Activated CD4-positive, alpha-beta T cell treated with anti-CD3 and anti-CD28 coated beads for 36 hours (primary cell): Measurements from ENCODE around the gene MTREX. TPM values are rescaled to one million over a fixed set of nuclear protein-coding genes. Genes with fewer than 3 reads are reported as not detected.

ENCODE experiments used
- ATAC-seq: fragments of 200-7000 bp; cut with Tn5 transposase; one replicate; pipeline ENCODE4 v1.10.0; 2021; ENCODE audit warnings: mild to moderate bottlenecking, moderate library complexity
- CTCF ChIA-PET: fragments of 350-600 bp; sonication (Branson Sonifier 250); formaldehyde crosslinking; loops from one replicate; lab custom pipeline; 2021; ENCODE audit warnings: antibody characterized with exemption; lab: Charles Lee
- POLR2A ChIA-PET: fragments of 350-600 bp; sonication (Branson Sonifier 250); formaldehyde crosslinking; loops from one replicate; lab custom pipeline; 2021; ENCODE audit warnings: antibody characterized with exemption, inconsistent platforms; lab: Charles Lee
- DNase-seq: peaks from one replicate; pipeline ENCODE4 v3.0.0-alpha.2; 2020
- H3K27ac Mint-ChIP-seq: one replicate; pipeline ENCODE4 v1.8.0; 2021; ENCODE audit warnings: mixed read lengths
- H3K27me3 Mint-ChIP-seq: one replicate; pipeline ENCODE4 v1.8.0; 2021; ENCODE audit warnings: mixed read lengths
- H3K36me3 Mint-ChIP-seq: one replicate; pipeline ENCODE4 v1.8.0; 2021; ENCODE audit warnings: low read depth, mixed read lengths
- H3K4me1 Mint-ChIP-seq: one replicate; pipeline ENCODE4 v1.8.0; 2021; ENCODE audit warnings: mixed read lengths
- H3K4me3 Mint-ChIP-seq: one replicate; pipeline ENCODE4 v1.8.0; 2021; ENCODE audit warnings: mild to moderate bottlenecking, moderate library complexity, mixed read lengths
- H3K9me3 Mint-ChIP-seq: one replicate; pipeline ENCODE4 v1.8.0; 2021; ENCODE audit warnings: low read depth, mixed read lengths
- intact Hi-C, 2 experiments: fragments of 100-400 bp; cut with DNase I in 1 of 2; cut with micrococcal nuclease in 1 of 2; formaldehyde crosslinking; loops; one replicate each; pipeline versions ENCODE4 v1.14.2 to v1.15.1; 2022 to 2024; cut with DNase I, micrococcal nuclease
- total RNA-seq, 2 experiments: library from RNA; stranded (reverse); gene quantifications; one replicate each; pipeline ENCODE4 v1.2.3, GENCODE V29; 2021

Gene MTREX
- total RNA-seq, 2 experiments from 2014 or later = 98.2 to 106 TPM

GRCh38 chr5:55446640-55447351 is 139.0 kb downstream of the MTREX start:
- no peak for DNase-seq
- Mint-ChIP-seq H3K9me3 (no peaks in the 10 kb centered on the region), H3K36me3 (no peaks in the 10 kb centered on the region), H3K4me1 (peaks cover 4% of the 10 kb centered on the region), H3K4me3 (no peak overlapping the region), H3K27me3 (no peaks in the 10 kb centered on the region), H3K27ac (no peak overlapping the region)
- intact Hi-C loops = no loop called here
- no peak for ATAC-seq
- CTCF ChIA-PET = interaction anchor here (0.8 kb wide), 1 partner anchor 20 kb away, joined by 3 read pairs; no protein-coding TSS in a partner anchor
- POLR2A ChIA-PET = no interaction called here

GRCh38 chr5:55450050-55450765 is 142.4 kb downstream of the MTREX start:
- POLR2A ChIA-PET = no interaction called here

DNA sequence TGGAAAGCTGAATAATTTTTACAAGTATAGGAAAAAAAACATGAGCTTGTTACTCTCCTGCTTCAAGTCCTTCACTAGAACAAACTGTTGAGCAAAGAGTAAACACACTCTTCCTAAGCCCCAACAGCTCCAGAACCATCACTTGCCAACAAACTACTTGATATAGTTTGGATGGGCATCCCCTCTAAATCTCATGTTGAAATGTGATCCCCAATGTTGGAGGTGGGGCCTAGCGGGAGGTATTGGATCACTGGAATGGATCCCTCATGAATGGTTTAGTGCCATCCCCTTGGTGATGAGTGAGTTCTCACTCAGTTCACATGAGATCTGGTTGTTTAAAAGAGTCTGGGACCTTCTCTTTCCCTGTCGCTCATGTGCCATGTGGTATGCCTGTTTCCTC is 144.2 kb downstream of the MTREX start:
- Mint-ChIP-seq H3K27ac (no peak overlapping the region), H3K36me3 (peaks cover 7% of the 10 kb centered on the region), H3K27me3 (no peaks in the 10 kb centered on the region), H3K4me3 (no peak overlapping the region), H3K9me3 (no peaks in the 10 kb centered on the region), H3K4me1 (peaks cover 8% of the 10 kb centered on the region)
- intact Hi-C loops = no loop called here
- DNase-seq = no peak
- ChIA-PET CTCF (no interaction called here), POLR2A (no interaction called here)
- ATAC-seq = no peak

More at GRCh38 chr5:55450050-55450765, 142.4 kb downstream of the MTREX start:
- Mint-ChIP-seq H3K4me3 (no peak overlapping the region), H3K27me3 (no peaks in the 10 kb centered on the region), H3K36me3 (peaks cover 5% of the 10 kb centered on the region), H3K27ac (no peak overlapping the region), H3K4me1 (no peaks in the 10 kb centered on the region), H3K9me3 (no peaks in the 10 kb centered on the region)
- ATAC-seq (no peak), DNase-seq (no peak)
- intact Hi-C loops = no loop called here
- CTCF ChIA-PET = no interaction called here

GRCh38 chr5:55453211-55453610 is 145.4 kb downstream of the MTREX start:
- Mint-ChIP-seq H3K36me3 (peaks cover 7% of the 10 kb centered on the region), H3K27me3 (no peaks in the 10 kb centered on the region), H3K9me3 (no peaks in the 10 kb centered on the region), H3K4me1 (peaks cover 8% of the 10 kb centered on the region), H3K27ac (no peak overlapping the region), H3K4me3 (no peak overlapping the region)
- ChIA-PET POLR2A (no interaction called here), CTCF (no interaction called here)
- ATAC-seq (no peak), DNase-seq (no peak)
- intact Hi-C loops = no loop called here

GRCh38 chr5:55454282-55454681 is 146.5 kb downstream of the MTREX start:
- intact Hi-C loops = no loop called here
- no peaks in the 10 kb centered on the region for H3K9me3 Mint-ChIP-seq
- H3K27ac Mint-ChIP-seq = no peak overlapping the region
- H3K36me3 Mint-ChIP-seq = peaks cover 7% of the 10 kb centered on the region
- H3K27me3 Mint-ChIP-seq = no peaks in the 10 kb centered on the region
- peaks cover 8% of the 10 kb centered on the region for H3K4me1 Mint-ChIP-seq
- DNase-seq = no peak
- ATAC-seq = no peak
- H3K4me3 Mint-ChIP-seq = no peak overlapping the region
- POLR2A ChIA-PET = no interaction called here
- CTCF ChIA-PET = interaction anchor here (1.3 kb wide), 1 partner anchor 238 kb away, joined by 3 read pairs; no protein-coding TSS in a partner anchor

DNA sequence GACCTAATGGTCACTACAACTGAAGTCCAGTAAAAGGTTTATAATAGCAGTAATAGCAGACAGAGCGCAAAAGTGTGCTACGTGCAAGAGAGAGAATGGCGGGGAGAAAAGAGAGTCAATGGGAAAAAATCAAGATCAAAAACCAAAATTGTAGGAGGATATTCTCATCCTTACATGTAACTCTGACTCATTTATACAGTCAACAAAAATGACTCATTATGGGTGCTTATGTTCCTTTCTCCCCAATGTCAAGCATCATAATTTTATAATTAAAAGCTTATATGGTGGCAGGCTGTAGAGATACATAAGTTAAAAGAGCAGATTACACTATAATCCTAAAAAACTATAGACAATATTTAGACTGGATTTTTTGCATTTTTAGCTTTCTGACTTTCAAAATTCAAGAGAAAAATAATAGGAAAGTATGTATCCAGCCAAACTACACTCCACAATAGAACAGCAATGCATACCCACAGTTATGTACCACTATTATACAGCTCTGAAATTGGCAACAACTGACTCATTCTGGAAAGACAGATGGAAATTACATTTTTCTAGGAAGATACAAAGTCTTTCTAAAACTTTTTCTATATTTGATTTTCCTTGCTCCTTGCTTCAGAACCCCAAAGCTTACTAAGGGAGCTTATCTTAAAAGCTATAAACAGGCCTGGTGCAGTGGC is 148.6 kb downstream of the MTREX start:
- Mint-ChIP-seq H3K4me3 (no peak overlapping the region), H3K4me1 (peaks cover 8% of the 10 kb centered on the region), H3K9me3 (no peaks in the 10 kb centered on the region), H3K27me3 (no peaks in the 10 kb centered on the region), H3K27ac (no peak overlapping the region), H3K36me3 (peaks cover 7% of the 10 kb centered on the region)
- no peak for DNase-seq
- intact Hi-C loops = loop anchor here (1.0 kb wide), 2 partner anchors 16 to 35 kb away; no protein-coding TSS in a partner anchor
- ChIA-PET POLR2A (interaction anchor here (0.7 kb wide), 1 partner anchor 220 kb away, joined by 7 read pairs; no protein-coding TSS in a partner anchor), CTCF (interaction anchor here (0.7 to 1.5 kb wide), 6 partner anchors 12 to 216 kb away, joined by 3 read pairs; no protein-coding TSS in a partner anchor)
- peak; percentile 74 for ATAC-seq

GRCh38 chr5:55459572-55459971 is 151.8 kb downstream of the MTREX start:
- ATAC-seq (no peak), DNase-seq (no peak)
- Mint-ChIP-seq H3K36me3 (peaks cover 5% of the 10 kb centered on the region), H3K27me3 (no peaks in the 10 kb centered on the region), H3K4me3 (no peak overlapping the region), H3K4me1 (peaks cover 8% of the 10 kb centered on the region), H3K9me3 (no peaks in the 10 kb centered on the region), H3K27ac (no peak overlapping the region)
- CTCF ChIA-PET = interaction anchor here (2.1 kb wide), 1 partner anchor 10 kb away, joined by 5 read pairs; no protein-coding TSS in a partner anchor
- intact Hi-C loops = no loop called here
- POLR2A ChIA-PET = no interaction called here

GRCh38 chr5:55463613-55464012 is 155.8 kb downstream of the MTREX start:
- H3K9me3 Mint-ChIP-seq = no peaks in the 10 kb centered on the region
- H3K27me3 Mint-ChIP-seq = no peaks in the 10 kb centered on the region
- no peak for DNase-seq
- H3K27ac Mint-ChIP-seq = no peak overlapping the region
- ATAC-seq = no peak
- H3K4me1 Mint-ChIP-seq = no peaks in the 10 kb centered on the region
- ChIA-PET CTCF (no interaction called here), POLR2A (no interaction called here)
- intact Hi-C loops = no loop called here
- H3K4me3 Mint-ChIP-seq = no peak overlapping the region
- H3K36me3 Mint-ChIP-seq = peaks cover 12% of the 10 kb centered on the region

DNA sequence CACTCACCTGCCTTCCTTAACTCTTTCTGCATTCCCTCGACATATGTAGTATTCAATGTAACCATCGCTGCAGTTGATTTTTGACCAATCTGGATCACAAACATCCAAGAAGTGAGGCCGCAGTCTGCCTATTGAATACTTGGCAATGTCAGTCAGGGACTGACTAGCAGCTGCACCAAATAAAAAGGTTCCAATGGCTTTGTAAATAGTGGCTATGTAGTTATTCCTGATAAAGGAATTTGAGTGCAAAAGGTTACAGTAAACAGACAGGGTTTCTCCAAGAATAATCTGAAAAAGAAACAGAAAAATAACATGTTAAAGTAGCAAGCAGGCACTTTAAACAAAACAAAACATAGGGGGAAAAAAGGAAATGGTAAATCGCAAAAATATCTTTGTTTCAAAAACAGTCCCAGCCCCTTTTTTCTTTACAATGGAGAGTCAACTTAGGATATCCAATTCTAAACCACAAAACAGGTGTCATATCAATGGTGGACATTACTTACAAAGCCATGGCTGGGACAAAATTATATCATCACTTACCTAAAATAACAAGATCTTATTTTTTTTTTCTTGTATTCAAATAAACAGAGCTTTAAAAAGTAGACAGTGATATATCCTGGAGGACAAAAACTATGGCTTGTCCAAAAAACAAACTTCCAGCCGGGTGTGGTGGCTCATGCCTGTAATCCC is 160.2 kb downstream of the MTREX start:
- ChIA-PET POLR2A (no interaction called here), CTCF (interaction anchor here (0.5 to 1.5 kb wide), 3 partner anchors 12 to 48 kb away, joined by 3 read pairs; no protein-coding TSS in a partner anchor)
- Mint-ChIP-seq H3K9me3 (no peaks in the 10 kb centered on the region), H3K4me1 (peaks cover 2% of the 10 kb centered on the region), H3K27me3 (no peaks in the 10 kb centered on the region), H3K36me3 (peaks cover 9% of the 10 kb centered on the region), H3K27ac (no peak overlapping the region), H3K4me3 (no peak overlapping the region)
- intact Hi-C loops = no loop called here
- DNase-seq = no peak
- no peak for ATAC-seq

- no peaks in the 10 kb centered on the region for H3K27me3 Mint-ChIP-seq
- CTCF ChIA-PET = interaction anchor here (1.5 kb wide), 1 partner anchor 9 kb away, joined by 5 read pairs; no protein-coding TSS in a partner anchor
- intact Hi-C loops = no loop called here
- H3K27ac Mint-ChIP-seq = no peak overlapping the region
- POLR2A ChIA-PET = no interaction called here
- H3K36me3 Mint-ChIP-seq = peaks cover 9% of the 10 kb centered on the region
- peaks cover 2% of the 10 kb centered on the region for H3K4me1 Mint-ChIP-seq
- H3K4me3 Mint-ChIP-seq = no peak overlapping the region
- no peak for ATAC-seq
- no peaks in the 10 kb centered on the region for H3K9me3 Mint-ChIP-seq
- no peak for DNase-seq
These were observed 162.1 kb downstream of the MTREX start for GRCh38 chr5:55469839-55470238.

GRCh38 chr5:55470282-55470681 is 162.5 kb downstream of the MTREX start:
- H3K27me3 Mint-ChIP-seq = no peaks in the 10 kb centered on the region
- intact Hi-C loops = no loop called here
- no peaks in the 10 kb centered on the region for H3K9me3 Mint-ChIP-seq
- peaks cover 2% of the 10 kb centered on the region for H3K4me1 Mint-ChIP-seq
- CTCF ChIA-PET = interaction anchor here (1.5 kb wide), 1 partner anchor 10 kb away, joined by 5 read pairs; no protein-coding TSS in a partner anchor
- H3K27ac Mint-ChIP-seq = no peak overlapping the region
- ATAC-seq = no peak
- POLR2A ChIA-PET = no interaction called here
- DNase-seq = no peak
- H3K4me3 Mint-ChIP-seq = no peak overlapping the region
- peaks cover 9% of the 10 kb centered on the region for H3K36me3 Mint-ChIP-seq
